Left lobe of liver (tissue), 2 donors: ENCODE data around the gene CCL2. TPM values are rescaled to one million over a fixed set of nuclear protein-coding genes. Genes with fewer than 3 reads are reported as not detected.

ENCODE experiments used
- ATAC-seq: fragments of 200-7000 bp; cut with Tn5 transposase; one replicate; pipeline ENCODE4 v1.9.1; 2020; ENCODE audit warnings: mild to moderate bottlenecking, moderate library complexity
- DNase-seq: peaks from one replicate; pipeline ENCODE4 v3.0.0-alpha.2; 2020; ENCODE audit warnings: low spot score
- total RNA-seq: library from RNA; stranded (reverse); gene quantifications from one replicate; pipeline ENCODE4 v1.2.1, GENCODE V29; 2021
- donor health status: DM: no; HTN: no; CAD: no; lungs with moderate emphysema.
- donor health status: DM: no; HTN: yes; CAD: no.

Gene CCL2
- total RNA-seq, 1 donor from 2014 or later, result 0.91 TPM

DNA sequence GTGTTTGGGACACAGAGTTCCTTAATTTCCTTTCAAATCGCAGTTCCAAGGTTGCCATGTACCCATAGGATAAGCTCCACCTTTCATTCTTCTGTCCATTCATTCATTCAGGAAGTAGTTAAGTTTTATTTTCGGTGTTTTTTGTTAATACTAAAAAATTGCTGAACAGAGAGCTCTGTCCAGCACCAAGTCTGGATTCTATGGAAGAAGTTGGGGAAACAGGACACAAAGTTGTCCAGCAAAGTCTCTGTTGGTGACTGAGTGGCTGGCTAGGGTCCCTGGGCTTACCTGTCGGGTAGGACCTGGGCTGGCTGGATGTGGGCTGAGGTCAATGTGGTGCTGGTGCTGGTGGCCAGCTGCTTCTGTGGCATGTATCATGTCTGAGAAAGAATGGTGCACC is 17.6 kb upstream of the CCL2 start:
- ATAC-seq (no peak), DNase-seq (no peak)

DNA sequence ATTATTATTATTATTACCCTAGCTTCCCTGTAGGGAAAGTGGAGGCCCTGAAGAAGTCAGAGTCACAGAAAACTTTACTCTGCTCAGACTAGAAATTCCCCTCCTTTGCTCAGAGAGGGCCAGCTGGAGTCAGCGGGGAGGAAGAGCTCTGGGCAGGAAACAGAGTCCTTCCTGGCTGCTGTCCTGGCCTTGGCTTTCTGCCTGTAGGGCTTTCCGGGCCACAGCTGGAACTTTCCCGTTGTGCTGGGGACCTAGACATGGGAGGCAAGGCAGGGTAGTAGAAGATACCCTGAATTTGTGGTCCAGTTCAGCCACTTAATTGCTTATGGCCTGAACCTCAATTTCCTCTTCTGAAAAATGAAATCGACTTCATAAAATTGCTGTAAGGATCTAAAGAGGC is 14.0 kb upstream of the CCL2 start:
- DNase-seq (no peak), ATAC-seq (peak; percentile 67)

DNA sequence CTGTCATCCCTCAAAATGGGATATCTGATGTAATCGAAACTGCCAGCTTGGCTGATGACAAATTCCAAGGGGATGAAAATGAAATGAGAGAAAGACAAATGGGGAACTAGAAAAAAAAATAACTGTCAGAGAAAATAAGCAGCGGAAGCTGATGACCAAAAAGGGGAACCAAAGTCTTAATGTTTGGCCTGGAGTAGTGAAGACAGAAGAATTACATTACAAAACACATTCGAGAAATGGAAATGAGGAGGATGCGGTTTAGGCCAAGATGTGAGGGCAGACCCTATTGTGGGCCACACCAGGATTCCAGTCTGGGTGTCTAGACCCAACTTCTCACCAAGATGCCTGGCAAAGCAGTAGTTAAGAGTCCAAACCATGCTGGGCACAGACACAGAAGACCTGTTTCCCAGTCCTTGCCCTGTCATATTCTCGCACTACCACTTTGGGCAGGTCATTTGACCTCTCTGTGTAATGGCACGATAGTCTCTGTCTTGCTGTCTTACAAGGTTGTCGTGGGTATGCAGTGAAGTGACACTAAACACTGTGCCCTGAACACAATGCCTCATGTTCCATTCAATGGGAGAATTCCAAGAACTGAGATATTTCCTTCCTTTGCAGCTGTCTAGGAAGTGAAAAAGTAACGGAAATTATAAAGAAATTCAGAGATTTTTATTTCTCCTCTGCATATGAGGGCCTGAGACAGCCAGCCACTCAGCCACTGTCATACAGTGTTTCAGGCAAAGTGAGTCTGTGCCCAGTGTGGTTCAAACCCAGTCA is 12.3 kb upstream of the CCL2 start:
- no peak for ATAC-seq

DNA sequence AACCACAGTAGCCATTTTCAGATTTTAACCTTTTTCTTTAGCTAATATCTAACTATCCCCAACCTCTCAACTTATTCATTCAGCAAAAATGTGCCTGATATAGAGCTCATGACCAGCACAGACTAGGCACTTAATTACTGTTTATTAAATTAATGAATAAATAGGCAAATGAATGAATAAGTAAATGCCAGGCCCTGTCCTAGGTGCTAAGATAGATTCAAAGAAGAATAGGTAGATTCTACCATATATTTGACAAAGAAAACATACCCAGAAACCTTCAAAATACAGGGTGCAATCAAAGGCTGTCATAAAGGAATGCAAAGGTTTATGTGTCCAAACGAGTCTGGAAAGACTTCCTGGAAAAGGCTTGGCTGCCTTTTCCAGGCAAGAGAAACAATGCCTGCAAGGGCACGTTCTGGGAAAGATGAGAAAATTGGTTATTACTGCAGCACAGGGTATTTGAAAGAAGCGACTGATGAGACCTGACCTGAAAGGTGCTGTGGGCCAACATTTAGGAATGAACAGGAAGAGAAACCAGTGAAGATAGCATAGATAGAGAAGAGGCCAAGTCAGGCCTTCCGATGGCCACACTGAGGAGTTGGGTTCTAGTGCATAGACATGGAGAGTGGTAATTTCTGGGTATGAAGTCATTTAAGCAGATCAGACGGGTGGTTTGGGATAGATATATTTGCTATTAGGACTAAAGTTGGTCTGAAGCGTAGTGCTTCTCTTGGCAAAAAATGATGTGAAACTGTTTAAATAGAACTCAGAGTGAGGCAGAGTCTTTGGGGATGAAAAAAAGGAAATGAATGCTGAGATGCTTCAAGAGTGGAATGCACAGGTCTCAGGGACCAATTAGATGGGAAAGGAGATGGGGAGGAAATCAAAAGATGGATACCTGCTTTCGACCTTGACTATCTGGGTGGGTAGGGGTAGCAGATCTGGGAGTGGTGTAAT is 11.4 kb upstream of the CCL2 start:
- DNase-seq (no peak), ATAC-seq (no peak)

More for the DNA sequence above, 12.3 kb upstream of the CCL2 start:
- no peak for DNase-seq

GRCh38 chr17:34245351-34245905 is 9.7 kb upstream of the CCL2 start:
- ATAC-seq (no peak), DNase-seq (no peak)

DNA sequence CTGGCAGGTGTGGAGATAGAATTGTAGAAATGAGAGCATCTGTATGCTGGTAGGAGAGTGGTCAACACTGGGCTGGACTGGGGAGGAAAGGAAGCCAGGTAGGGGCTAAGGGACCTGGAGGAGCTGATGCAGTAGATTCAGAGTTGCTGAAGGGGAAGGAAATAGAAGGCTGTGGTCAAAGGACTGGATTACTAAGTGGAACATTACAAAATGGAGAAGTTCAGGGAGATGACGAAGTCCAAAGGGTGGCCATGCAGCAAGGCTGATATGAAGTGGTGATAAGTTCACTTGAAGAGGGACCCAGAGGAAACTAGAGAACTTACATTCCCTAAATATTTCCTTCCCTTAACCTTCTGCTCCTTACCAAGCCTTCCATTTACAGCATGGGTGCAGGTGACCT is 8.6 kb upstream of the CCL2 start:
- no peak for DNase-seq
- ATAC-seq, result peak; percentile 29

DNA sequence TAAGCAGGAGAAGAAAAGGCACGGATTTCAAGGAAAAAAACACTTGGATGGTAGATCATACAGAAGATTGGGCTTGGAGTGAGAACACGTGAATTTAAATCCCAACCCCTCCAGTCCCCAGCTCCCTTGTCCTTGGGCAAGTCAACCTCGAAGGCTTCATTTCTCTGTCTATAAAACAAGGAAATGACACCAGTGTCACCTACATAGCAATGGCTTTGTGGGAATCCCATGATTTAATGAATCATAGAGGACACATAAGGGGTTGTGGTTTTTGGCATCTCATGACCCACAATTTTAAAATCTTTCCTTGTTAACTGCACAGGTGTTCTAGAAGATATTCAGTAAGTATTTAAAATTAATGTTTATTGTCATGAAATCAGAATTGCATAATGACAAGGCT is 8.2 kb upstream of the CCL2 start:
- no peak for DNase-seq
- ATAC-seq, result no peak

DNA sequence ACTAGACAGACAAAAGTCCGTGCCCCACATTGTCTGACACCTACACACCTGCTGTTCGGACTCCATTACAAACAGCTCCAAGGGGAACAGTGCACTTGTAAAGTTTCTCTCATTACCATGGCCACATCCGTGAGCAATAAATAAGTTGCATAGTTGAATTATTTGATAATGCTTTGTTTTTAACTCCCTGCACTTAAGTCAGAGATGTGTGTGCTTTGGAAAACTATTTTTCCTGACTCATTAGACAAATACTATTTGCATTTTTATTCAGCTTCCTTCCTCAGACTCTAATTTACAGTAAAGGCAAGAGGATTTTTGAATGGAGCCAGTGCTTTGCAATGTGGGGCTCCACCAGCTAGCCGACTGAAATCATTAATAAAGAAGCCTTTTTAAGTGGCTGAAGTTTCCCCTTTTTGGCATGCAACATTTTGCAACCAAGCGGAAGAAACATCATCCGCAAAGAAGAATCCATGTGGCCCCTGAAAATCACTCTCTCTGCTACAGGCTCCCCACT is 6.5 kb upstream of the CCL2 start:
- DNase-seq (no peak), ATAC-seq (no peak)

- ATAC-seq, result no peak
- no peak for DNase-seq
These were observed 6.0 kb upstream of the CCL2 start for GRCh38 chr17:34249061-34249460.

- no peak for ATAC-seq
- DNase-seq, result no peak
These were observed 5.6 kb upstream of the CCL2 start for GRCh38 chr17:34249478-34249877.

DNA sequence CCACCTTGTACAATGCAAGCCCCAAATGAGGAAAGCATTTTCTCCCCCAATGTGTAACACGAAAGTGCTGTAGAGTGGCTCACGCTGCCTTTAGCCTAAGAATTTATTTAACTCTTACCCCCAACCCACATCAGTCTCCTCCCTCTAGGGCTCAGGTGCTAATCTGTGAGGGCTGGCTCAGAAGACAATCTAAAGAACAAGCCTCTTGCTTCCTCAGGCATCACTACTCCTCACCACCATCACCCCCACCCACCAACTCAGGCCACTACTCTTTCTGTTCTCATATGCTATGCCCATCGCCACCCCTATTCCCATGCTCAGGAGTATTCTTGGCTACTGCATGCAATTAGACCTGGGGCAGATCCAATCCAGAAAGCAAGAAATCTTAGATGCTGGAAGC is 3.9 kb upstream of the CCL2 start:
- ATAC-seq (no peak), DNase-seq (no peak)

- DNase-seq (no peak), ATAC-seq (no peak)
These were observed 3.0 kb upstream of the CCL2 start for GRCh38 chr17:34252095-34252443.

GRCh38 chr17:34252444-34253138 is 2.5 kb upstream of the CCL2 start:
- DNase-seq, result peak; percentile 81
- peak; percentile 82 for ATAC-seq

- ATAC-seq (no peak), DNase-seq (no peak)
These were observed 2.0 kb upstream of the CCL2 start for GRCh38 chr17:34253139-34253525.

GRCh38 chr17:34254146-34254545 is 939 bp upstream of the CCL2 start:
- ATAC-seq (no peak), DNase-seq (no peak)

- no peak for DNase-seq
- ATAC-seq, result no peak
These were observed 272 bp downstream of the CCL2 start for GRCh38 chr17:34255381-34255732.

GRCh38 chr17:34255841-34256240 is 756 bp downstream of the CCL2 start:
- DNase-seq (no peak), ATAC-seq (no peak)

- ATAC-seq, result no peak
- DNase-seq, result no peak
These were observed 2.4 kb downstream of the CCL2 start for GRCh38 chr17:34257299-34257985.

DNA sequence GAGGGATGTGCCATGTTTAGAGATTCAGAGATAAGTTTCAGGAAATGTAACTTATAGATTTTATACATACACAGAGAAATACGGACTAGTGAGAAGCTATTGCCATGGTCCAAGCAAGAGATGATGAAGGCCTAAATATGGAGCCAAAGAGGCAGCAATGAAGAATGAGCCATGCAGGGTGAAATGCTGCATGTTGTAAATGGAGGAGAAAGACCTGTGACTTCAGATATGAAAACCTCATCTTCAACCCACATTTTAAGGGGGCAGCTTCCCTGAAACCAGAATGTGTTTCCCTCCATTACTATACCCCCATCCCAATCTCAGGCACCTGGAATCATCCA is 2.9 kb downstream of the CCL2 start:
- DNase-seq, result no peak
- ATAC-seq, result no peak

GRCh38 chr17:34259146-34259545 is 4.1 kb downstream of the CCL2 start:
- ATAC-seq (no peak), DNase-seq (no peak)

DNA sequence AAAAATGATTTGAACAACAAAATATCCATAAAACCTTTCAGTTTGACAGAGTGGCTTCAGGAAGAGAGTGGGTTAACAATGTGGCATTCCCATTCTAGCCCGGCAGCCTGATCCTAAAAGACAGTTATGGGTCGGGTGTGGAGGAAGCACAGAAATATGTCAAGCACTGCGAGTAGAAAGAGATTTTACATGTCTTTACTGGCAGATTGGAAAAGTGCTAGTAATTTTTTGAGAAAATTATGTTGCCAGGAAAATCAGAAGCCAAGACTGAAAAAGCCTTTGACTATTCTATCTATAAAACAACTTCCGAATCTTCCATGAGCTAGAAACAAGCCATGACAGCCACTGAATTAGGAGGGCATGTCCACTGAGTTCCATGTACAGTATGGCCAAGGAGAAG is 5.8 kb downstream of the CCL2 start:
- no peak for DNase-seq
- ATAC-seq, result no peak
